CD1c-positive myeloid dendritic cell (primary cell): ENCODE results near the gene OGFOD3.
"Not testable (repeated sequence)": the region's sequence is repeated elsewhere in the genome, so short reads cannot be mapped to it uniquely, and the experiment has no call there.

ENCODE experiments used
- DNase-seq: peaks from one replicate; pipeline ENCODE4 v3.0.0-alpha.2; 2016; ENCODE audit errors: extremely low spot score

OGFOD3 gene

DNA sequence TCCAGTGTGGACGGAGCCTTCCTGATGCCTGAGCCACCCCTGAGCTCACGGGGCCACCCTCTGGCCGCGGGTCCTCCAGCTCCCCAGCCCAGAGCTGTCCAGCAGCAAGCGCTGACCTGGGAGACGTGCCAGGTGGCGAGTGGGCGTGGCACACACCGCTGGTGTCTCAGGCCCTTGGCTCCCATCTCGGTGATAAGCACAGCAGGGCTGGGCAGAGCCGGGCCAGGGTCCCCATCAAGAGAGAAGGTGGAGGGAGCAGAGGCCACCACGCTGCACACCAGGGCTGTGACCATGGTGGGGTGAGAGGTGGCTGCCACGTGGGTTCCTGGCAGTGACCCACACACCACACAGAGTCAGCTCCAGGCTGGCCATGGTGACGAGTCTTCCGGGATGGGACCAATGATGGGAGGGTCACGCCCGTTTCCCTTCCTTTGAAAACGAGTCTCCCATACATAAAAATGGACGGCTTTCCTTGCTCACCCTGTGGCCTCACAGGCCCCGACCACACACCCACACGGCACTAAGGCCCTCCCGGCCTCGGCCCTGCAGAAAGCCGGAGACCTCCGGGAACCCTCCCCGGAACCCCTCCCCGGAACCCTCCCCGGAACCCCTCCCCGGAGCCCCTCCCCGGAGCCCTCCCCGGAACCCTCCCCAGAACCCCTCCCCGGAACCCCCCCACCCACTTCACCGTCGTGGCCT, 30.0 kb downstream of the OGFOD3 start:
- DNase-seq: no peak

- no peak for DNase-seq
Measured at GRCh38 chr17:82387705-82388106, 30.7 kb downstream of the OGFOD3 start.

DNA sequence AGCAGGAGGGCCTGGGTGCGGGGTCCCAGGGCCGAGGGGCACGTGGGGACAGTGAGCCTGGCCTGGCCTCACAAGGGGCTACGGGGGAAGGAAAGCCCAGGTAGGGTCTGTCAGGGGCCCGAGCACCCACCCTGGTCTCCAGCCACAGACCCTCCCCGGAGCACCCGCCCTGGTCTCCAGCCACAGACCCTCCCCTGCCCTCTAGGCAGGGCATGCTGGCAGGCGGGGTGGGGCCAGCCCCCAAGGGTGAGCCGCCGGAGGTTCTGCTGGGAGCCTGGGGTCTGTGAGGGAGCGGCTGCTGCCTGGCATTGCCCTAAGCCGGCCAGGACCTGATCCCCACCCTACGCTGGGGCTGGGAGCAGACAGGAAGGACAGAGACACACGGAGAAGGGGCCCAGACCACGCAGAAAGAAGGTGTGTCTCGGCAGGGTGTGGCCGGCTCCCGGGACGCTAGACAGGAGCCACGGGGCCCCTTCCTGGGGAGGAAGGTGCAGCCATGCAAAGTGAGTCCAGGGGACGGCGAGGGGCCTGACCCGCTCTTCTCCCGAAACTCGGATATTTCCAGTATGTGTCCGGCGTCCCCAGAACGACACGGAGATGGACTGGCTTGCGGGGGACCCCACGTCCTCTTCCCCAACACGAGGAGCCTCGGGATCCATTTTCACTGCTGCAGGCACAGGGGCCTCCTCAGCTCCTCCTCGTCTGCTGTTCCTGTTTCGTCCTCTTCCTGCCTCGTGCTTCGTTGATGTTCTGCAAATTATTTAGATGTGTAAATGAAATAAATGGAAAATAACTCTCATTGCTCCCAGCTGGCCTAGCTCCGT, 31.3 kb downstream of the OGFOD3 start:
- DNase-seq: no peak

DNA sequence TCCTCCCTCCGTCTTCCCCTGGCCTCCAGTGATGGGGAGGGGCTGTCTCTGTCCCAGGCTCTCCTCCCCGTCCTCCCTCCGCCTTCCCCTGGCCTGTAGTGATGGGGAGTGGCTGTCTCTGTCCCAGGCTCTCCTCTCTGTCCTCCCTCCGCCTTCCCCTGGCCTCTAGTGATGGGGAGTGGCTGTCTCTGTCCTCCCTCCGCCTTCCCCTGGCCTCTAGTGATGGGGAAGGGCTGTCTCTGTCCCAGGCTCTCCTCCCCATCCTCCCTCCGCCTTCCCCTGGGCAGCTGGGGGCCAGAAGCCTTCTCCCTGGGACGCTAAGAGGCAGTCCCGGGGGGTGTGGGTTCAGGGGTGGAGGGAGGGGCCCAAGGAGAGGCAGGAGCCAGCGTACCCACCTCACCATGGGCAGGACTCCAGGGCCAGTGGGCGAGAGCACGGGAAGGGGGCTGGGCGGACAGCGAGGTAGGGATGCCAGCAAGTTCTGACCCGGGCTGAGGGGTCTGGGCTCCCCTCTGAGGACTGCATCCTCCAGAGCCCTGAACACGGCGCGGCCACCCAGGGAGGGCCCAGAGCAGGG, 32.0 kb downstream of the OGFOD3 start:
- no peak for DNase-seq

GRCh38 chr17:82385559-82386254, 32.7 kb downstream of the OGFOD3 start:
- no peak for DNase-seq

DNA sequence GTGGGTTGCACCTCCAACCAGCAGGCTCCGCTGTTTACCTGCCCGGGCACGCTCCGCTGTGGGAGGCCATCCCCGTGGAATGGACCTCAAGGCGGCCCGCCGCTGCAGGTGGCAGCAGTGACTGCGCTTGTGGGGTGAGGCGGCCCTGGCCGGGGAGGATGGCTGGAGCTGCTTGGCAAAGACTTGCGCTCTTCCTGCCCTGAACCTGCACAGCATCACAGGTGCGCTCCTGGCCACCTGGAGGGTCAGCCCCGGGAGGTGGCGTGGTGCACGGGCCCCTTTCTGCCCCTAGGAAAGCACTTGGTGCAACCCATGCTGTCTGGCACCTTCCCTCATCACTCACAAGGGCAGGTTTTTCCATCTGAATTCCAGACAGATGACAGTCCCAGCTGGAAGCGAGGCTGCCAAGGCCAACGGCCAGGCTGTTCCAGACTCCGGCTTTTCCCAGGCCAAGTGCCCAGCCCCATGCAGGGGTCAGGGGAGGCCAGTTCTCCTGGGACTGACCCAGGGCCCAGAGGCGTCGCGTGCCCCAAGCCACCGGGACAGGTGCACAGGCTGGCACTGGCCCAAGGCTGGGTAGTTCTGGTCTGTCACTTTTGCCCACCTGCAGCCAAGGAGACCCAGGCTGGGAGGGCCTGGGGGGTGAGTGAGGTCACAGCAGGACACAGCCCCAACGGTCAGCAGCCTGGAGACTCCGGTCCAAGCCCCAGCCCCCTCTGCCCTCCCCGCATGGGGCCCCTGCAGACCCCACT, 33.5 kb downstream of the OGFOD3 start:
- DNase-seq: no peak

DNA sequence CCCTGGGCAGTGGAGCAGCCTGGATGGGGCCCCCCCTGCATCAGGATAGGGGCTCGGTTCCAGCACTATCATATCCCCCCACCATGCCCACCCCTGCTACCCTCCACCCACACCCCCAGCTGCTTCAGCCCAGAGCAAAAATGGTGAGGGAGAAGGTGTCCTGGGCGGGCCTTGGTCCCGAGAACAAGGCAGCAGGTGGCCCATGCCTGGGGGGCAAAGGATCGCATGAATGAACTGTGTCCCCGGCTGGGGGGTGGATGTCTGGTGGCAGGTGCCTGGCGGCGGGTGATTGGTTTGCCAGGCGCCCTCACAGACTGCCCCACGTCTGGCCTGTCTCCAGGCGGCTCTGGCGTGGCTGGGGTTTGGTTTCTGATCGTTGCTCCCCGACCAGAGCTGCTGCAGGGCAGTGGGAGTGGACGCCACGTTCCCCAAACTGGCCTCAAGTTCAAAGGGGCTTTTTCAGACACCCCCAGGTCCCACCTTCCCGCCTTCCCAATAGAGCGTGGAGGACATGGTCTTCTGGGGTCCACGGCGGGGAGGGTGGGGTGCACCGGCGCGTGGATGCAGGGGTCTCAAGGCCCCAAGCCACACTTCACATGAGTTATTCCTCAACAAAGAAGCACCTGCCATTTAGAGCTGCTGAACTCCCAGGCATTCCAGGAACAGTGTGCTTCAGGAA, 34.2 kb downstream of the OGFOD3 start:
- DNase-seq: no peak

- DNase-seq: no peak
Measured at GRCh38 chr17:82383411-82383810, 35.0 kb downstream of the OGFOD3 start.

GRCh38 chr17:82382933-82383255, 35.5 kb downstream of the OGFOD3 start:
- no peak for DNase-seq

DNA sequence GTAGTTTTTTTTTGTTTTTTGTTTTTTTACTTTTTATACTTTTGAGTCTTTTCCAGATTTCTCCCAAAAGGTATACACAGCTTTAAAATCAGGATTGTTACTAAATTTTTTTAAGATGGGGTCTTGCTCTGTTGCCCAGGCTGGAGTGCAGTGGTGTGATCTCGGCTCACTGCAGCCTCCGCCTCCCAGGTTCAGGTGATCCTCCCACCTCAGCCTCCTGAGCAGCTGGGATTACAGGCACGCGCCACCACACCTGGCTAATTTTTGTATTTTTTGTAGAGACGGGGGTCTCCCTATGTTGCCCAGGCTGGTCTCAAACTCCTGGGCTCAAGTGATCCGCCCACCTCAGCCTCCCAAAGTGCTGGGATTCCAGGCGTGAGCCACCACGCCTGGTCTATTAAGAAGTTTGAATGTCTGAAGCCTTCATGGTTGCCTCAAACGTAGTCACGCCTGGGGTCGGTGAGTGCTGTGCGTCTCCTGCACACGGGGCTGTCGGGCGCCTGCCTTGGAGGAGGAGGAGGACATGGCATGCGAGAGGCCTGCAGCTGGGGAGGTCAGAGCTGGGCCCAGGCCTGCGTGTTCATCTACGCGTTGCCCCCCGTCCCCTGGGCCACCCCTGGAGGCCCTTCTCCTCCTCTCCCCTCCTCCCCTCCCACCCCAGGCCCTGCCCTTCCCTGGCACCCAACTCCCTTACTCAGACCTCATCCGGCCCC, 36.0 kb downstream of the OGFOD3 start:
- not testable (repeated sequence) for DNase-seq

DNA sequence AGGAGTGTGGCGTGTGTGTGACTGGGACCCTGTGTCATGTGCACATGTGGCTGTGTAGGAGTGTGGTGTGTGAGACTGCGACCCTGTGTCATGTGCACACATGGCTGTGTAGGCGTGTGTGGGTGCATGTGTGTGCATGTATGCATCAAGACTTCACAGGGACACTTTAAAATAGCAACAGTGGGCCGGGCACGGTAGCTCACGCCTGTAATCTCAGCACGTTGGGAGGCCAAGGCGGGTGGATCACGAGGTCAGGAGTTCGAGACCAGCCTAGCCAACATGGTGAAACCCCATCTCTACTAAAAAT, 36.7 kb downstream of the OGFOD3 start:
- not testable (repeated sequence) for DNase-seq

- DNase-seq: no peak
Measured at GRCh38 chr17:82380860-82381702, 37.3 kb downstream of the OGFOD3 start.

DNA sequence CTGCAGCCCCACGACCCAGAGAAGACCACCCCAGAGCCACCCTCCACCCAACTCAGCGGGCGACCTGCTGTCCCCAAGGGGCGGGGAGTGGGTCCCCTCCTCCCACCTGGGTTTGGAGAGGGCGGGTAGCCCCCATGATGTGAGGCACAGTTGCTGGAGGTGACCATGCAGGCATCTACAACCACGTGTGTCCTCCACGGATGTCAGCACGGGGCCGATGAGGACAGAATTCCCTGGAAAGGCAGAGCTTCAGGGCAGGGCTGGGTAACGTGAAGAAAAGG, 39.7 kb downstream of the OGFOD3 start:
- no peak for DNase-seq

- no peak for DNase-seq
Measured at GRCh38 chr17:82377924-82378740, 40.3 kb downstream of the OGFOD3 start.

DNA sequence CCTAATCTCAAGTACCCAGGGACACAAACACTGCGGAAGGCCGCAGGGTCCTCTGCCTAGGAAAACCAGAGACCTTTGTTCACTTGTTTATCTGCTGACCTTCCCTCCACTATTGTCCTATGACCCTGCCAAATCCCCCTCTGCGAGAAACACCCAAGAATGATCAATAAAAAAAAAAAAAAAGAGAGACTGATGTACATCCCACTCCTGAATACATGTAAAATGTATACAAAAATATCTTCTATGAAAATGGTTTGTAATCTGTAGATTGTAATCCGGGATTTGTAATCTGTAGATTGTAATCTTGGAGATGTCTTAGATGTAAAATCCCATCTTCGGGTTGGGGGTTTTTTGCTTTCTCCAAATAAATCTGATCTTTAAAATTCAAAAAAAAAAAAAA, 41.1 kb downstream of the OGFOD3 start:
- DNase-seq: not testable (repeated sequence)

- no peak for DNase-seq
Measured at GRCh38 chr17:82376042-82376730, 42.2 kb downstream of the OGFOD3 start.

- no peak for DNase-seq
Measured at GRCh38 chr17:82375359-82376041, 42.9 kb downstream of the OGFOD3 start.
